Eye (tissue), 1 donor: ENCODE results near the gene EFNB2.

Experiments
- DNase-seq: peaks from one replicate; pipeline ENCODE4 v3.0.0-alpha.2; 2015

The EFNB2 gene

GRCh38 chr13:106535552-106536243 lies at the start of gene EFNB2:
EFNB2 (minus strand) TSS chr13:106535662; CDS start chr13:106534964, 698 bp downstream.
- peak; percentile 96 for DNase-seq

GRCh38 chr13:106581225-106581624 lies 45.8 kb upstream of the EFNB2 start:
- no peak for DNase-seq

- no peak for DNase-seq
Observed at GRCh38 chr13:106575896-106576295, 40.4 kb upstream of the EFNB2 start.

GRCh38 chr13:106573868-106574267 lies 38.4 kb upstream of the EFNB2 start:
- no peak for DNase-seq

- no peak for DNase-seq
Observed at GRCh38 chr13:106573284-106573846, 37.9 kb upstream of the EFNB2 start.

GRCh38 chr13:106570299-106570852 lies 34.9 kb upstream of the EFNB2 start:
- no peak for DNase-seq

- no peak for DNase-seq
Observed at GRCh38 chr13:106569233-106570095, 34.0 kb upstream of the EFNB2 start.

- no peak for DNase-seq
Observed at GRCh38 chr13:106568299-106569003, 33.0 kb upstream of the EFNB2 start.

GRCh38 chr13:106567474-106568298 lies 32.2 kb upstream of the EFNB2 start, which contains the start of gene ARGLU1:
ARGLU1 (minus strand) TSS chr13:106568137; CDS start chr13:106567919, 218 bp downstream.
- peak; percentile 98 for DNase-seq

GRCh38 chr13:106566641-106567473 lies 31.4 kb upstream of the EFNB2 start:
- peak; percentile 77 for DNase-seq

- DNase-seq: no peak
Observed at GRCh38 chr13:106565127-106565775, 29.8 kb upstream of the EFNB2 start.

- no peak for DNase-seq
Observed at GRCh38 chr13:106562301-106562700, 26.8 kb upstream of the EFNB2 start.

- DNase-seq: peak; percentile 33
Observed at GRCh38 chr13:106561551-106562170, 26.2 kb upstream of the EFNB2 start.

- no peak for DNase-seq
Observed at GRCh38 chr13:106560821-106561220, 25.4 kb upstream of the EFNB2 start.

GRCh38 chr13:106558527-106558926 lies 23.1 kb upstream of the EFNB2 start:
- DNase-seq: no peak

GRCh38 chr13:106555631-106556328 lies 20.3 kb upstream of the EFNB2 start:
- DNase-seq: no peak

GRCh38 chr13:106551751-106552150 lies 16.3 kb upstream of the EFNB2 start:
- no peak for DNase-seq

- no peak for DNase-seq
Observed at GRCh38 chr13:106551350-106551749, 15.9 kb upstream of the EFNB2 start.

- no peak for DNase-seq
Observed at GRCh38 chr13:106550570-106551135, 15.2 kb upstream of the EFNB2 start.
